Stimulated activated naive CD8-positive, alpha-beta T cell treated with anti-CD3 and anti-CD28 coated beads, Interleukin-15, Interleukin-2, amounts not matched to agents 100 U/mL and 50 U/mL, for 24 hours (primary cell): Measurements from ENCODE around the gene CSNK2B.
"Not testable (repeated sequence)": the region's sequence is repeated elsewhere in the genome, so short reads cannot be mapped to it uniquely, and the experiment has no call there.

Experiments
- ATAC-seq: fragments of 150-1000 bp; cut with Tn5 transposase; one replicate; pipeline ENCODE4 v1.10.0; 2021
- DNase-seq: peaks from one replicate; pipeline ENCODE4 v3.0.0; 2021

The CSNK2B gene

DNA sequence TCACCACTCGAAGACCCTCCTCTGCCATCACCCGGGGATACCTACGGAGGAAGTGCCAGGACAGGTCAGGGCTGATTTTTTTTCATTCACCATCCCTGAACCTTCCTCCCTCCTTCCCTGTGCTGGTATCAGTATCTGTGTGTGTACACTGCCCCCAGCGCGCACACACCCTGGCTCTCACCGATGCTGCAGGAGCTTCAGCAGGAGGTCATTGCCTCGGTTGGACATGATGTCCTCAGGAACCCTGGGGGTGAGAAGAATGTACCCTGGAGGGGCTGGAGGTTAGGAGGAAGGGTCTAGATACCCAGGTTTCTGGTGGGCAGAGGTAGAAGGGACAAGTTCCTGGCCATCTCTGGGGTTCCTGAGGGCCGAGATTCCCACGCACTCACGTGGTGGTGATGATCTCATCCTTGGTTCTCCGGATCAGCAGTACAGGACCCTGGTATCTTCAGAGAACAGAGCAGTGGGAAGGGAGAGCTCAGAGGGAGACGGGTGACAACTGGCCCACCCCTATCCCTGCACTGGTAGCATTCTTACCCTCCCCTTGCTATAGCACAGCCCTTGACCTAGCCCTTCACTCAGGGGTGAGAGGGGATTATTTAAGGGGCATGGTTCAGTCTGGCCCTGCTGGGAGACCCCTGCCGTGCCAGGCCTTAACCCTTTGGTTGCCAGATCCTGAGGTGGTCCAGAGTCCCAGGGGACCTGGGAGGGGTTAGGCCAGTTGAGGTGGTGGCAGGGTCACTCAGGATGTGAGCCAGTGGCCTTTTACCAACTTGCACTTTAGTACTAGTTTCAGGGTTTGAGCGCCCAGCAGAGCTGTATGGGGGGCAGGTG, 22.2 kb downstream of the CSNK2B start:
- ATAC-seq (no peak), DNase-seq (no peak)

- ATAC-seq, result no peak
- peak; percentile 30 for DNase-seq
Measured at GRCh38 chr6:31689249-31690110, 23.6 kb downstream of the CSNK2B start.

DNA sequence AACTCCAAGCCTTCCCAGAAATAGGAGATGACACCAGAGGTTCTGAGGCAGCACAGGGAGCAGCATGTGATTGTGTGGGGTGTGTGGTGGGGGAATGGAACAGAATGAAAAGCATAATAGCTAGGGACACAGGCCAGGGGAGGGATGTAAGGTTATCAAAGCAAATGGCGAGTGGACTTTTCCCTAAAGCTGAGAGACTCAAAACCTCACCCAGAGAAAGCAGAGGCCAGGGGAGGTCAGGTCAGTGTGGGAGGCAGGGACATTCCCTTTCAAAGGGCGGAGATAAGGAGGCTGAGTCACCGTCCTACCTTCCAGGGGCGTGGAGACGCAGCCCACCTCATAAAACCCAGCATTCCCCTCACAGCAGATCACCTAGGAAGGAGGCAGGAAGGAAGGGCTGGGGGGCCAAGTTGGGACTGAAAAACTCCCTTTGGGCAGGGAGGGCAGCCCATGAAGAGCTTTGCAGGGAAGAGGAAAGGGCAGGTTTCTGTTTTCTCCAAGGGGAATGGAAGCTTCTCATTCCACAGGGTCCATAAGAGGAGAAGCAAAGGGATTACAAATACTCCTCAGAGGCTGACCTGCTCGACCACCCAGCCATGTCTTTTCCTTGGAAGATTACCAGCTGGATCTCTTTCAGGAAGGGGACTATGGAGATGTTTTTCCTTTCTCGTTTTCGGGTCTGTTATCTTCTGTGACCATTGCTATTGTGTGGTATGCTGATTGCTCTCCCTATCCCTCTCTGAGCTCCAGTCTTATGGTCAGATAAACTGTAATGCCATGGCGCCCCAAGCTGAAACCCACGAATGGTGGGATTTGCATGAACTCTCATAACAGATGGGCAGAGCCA, 24.6 kb downstream of the CSNK2B start:
- DNase-seq (no peak), ATAC-seq (peak; percentile 65)

- no peak for DNase-seq
- ATAC-seq, result no peak
Measured at GRCh38 chr6:31691078-31691463, 25.2 kb downstream of the CSNK2B start.

- no peak for ATAC-seq
Measured at GRCh38 chr6:31691564-31692108, 25.8 kb downstream of the CSNK2B start.

DNA sequence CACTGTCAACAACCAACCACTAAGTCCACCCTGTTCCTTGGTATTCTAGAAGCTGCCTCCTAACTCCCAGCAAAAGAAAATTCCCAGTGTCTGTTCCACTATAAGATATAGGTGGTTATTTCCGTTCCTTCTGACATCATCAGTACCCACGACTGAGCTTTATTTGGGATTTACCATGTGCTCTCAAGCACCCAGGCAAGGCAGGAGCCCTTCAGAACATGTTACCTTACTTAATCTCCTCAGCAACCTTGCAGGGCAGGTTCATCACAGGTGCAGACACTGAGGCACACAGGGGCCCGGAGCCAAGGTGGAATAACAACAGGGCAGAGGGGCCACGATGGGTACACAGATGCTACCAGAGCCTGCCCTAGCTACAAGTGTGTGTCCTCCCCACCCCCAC, 26.5 kb downstream of the CSNK2B start:
- ATAC-seq (no peak), DNase-seq (no peak)

More at GRCh38 chr6:31691564-31692108, 25.8 kb downstream of the CSNK2B start:
- no peak for DNase-seq

DNA sequence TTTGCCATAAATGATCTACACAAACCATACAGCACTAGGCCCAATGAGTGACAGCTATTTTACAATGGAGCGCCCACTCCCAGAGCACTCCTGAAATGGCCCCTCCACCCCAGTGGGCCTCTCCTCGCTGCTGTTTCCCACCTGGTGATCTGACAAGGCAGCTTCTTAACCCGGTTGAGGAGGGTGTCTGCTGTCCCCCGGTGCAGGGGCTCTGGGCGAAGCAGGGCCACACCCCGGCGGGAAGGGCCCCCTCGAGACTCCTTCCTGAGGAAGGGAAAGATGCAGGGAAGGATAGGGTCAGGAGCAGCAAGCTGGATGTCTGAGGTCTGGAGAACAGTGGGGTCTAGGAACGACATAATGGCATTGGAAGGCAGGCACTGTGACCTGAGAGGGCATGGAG, 27.0 kb downstream of the CSNK2B start:
- ATAC-seq (no peak), DNase-seq (no peak)

DNA sequence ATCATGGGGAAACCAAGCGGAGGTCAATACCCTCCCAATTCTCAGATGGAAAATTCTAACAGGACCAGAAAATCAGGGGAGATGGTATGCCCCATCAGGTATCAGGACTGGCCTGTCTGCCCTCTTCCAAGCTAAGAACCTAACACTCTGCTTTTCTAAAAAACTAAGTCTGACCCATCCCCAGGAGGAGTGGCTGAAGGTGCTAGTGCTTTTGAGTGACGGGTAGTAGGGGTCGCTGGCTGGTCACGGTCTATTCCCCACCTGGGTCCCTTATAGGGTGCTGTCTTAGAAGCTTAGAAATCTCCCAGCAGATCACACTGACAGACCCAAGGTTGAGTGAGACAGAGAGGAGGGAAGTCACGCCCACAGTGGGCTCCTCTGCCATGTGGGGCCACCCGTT, 27.7 kb downstream of the CSNK2B start:
- ATAC-seq, result no peak
- DNase-seq, result no peak

DNA sequence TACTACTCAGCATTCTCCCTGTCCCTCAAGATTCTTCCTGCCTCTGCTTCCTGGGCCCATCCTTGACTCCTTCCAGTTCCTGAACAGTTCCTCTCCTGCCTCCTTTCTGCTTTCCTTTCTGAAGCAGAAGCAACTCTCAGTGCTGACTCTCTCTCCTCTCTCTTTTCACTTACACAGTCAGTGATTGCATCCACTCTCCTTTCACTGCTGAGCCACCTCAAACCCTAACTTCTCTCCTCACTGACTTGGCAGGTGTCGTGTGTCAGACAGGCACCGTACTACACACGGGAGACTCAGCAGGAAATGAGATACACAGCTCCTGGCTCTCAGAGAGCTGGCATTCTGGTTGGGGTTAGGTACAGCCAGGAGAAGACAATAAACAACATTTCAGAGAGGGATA, 31.7 kb downstream of the CSNK2B start:
- DNase-seq (no peak), ATAC-seq (no peak)

DNA sequence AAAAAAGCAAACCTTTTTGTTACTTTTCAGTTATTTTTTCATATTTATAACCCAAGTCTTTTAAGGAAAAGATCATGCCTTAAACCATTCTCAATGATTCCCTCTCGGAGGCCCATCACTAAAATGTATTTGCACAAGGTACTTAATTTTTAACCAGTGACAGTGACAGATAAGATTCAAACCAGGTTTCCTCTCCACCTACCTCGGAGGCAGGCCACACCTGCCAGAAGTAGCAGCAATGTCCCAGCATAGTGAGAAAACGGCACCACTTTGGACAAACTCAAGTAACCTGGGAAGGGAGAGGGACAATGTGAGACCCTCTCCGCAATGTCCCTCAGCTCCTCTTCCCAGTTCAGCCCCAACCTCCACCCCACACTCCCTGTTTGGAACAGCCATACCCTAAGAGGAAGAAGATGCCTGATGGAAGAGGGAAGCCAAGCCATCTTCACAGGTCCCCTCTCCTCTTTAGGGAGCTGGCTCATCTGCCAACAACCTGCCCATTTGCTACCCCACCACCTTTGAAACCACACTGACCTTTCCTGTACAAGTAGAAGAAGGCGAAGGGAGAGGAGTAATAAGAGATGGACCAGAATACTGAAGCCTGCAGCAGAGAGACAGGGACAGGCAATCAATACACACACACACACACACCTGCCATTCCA, 35.0 kb downstream of the CSNK2B start:
- DNase-seq, result no peak
- ATAC-seq, result no peak

GRCh38 chr6:31701666-31702404, 36.0 kb downstream of the CSNK2B start:
- no peak for ATAC-seq
- DNase-seq, result no peak

DNA sequence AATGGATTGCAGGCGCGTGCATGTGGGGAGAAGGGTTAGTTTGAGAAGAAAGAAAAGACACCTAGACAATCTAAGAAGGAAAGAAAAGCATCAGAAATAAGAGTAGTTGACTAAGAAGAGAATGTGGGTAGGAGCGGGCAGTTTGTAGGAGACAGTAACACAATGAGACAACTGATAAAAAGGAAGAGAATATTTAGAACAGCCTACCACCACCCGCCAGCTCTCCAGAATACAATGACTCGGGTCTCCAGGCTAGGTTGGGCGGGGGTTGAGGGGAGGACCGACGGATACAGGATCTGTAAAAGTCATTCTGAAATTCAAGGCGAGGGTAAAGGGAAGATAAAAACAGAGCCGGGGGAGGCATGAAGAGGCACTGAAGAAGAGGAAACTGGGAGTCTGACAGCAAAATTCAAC, 36.5 kb downstream of the CSNK2B start:
- DNase-seq, result peak; percentile 39
- ATAC-seq, result no peak

DNA sequence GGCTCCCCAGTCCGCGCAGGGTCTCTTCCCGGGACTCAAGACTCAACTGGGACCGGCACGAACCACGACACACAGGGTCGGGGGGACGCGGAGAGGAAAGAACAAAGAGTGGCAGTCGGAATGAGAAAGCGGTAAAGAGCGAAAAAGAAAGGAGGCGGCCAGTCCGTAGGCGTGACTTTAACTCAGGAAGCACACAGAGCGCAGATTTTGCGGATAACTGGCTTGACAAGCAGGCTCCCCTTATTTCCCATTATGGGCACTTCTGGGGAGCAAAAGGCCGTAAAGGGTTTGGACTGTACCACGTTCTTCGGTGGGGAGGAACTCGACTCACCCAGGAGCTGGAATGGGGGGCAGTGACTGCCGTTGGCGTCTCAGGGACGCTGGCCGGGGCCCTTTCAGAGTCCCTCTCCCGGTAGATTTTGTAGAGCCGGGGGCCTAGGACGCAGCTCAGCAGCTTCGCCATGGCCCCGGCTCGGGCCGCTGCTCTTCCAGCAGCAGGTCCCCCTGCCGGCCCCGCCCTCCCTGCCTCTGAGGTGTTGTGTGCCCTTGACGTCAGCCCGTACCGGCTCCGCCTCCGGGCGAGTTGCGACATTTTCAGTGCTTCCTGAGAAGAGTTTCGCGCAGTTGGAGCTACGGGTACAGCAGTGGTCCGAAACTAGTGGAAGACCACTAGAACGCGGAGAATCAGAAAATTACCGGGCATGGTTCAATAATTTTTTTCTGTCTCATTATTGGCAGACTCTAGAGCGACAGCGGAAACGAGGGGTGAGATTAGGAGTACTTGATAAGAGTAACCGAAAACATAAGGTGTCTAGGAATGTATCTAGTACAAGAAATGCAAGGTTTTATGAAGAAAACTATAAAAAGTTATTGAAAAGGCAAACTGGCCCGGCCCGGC, 37.2 kb downstream of the CSNK2B start, which contains the start of gene ABHD16A:
ABHD16A (minus strand) TSS at position 506 of the 898 bp plus-strand sequence; CDS start at position 463, 43 bp downstream.
- DNase-seq (peak; percentile 98), ATAC-seq (peak; percentile 97)

GRCh38 chr6:31705931-31706330, 40.1 kb downstream of the CSNK2B start:
- no peak for ATAC-seq

GRCh38 chr6:31706599-31706998, 40.7 kb downstream of the CSNK2B start, which contains the start of gene LY6G6F:
LY6G6F (plus strand) TSS chr6:31706866; CDS start chr6:31706907, 41 bp downstream.
- ATAC-seq, result no peak

More at GRCh38 chr6:31705931-31706330, 40.1 kb downstream of the CSNK2B start:
- no peak for DNase-seq

GRCh38 chr6:31707701-31708100, 41.8 kb downstream of the CSNK2B start:
- ATAC-seq, result no peak

More at GRCh38 chr6:31706599-31706998, 40.7 kb downstream of the CSNK2B start, which contains the start of gene LY6G6F:
- no peak for DNase-seq

DNA sequence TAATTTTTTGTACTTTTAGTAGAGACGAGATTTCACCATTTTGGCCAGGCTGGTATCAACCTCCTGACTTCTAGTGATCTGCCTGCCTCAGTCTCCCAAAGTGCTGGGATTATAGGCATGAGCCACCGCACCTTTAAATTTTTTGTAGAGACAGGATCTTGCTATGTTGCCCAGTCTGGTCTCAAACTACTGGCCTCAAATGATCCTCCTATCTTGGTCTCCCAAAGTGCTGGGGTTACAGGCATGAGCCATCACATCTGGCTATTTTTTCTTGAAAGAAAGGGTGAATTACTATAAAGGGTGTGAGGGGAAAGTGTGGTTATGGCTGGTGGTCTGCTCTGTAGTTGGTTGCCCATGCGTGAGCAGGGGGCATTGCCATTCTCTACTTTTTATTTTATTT, 42.3 kb downstream of the CSNK2B start:
- DNase-seq, result no peak
- no peak for ATAC-seq

More at GRCh38 chr6:31707701-31708100, 41.8 kb downstream of the CSNK2B start:
- no peak for DNase-seq

DNA sequence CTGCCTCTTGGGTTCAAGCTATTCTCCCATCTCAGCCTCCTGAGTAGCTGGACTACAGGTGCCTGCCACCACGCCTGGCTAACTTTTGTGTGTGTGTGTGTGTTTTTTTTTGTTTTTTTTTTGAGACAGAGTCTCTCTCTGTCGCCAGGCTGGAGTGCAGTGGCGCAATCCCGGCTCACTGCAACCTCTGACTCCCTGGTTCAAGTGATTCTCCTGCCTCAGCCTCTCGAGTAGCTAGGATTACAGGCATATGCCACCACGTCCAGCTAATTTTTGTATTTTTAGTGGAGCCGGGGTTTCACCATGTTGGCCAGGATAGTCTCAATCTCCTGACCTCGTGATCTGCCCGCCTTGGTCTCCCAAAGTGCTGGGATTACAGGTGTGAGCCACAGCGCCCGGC, 43.3 kb downstream of the CSNK2B start:
- not testable (repeated sequence) for ATAC-seq, DNase-seq
